Measurements from ENCODE around the gene TMEM53. TPM values are rescaled to one million over a fixed set of nuclear protein-coding genes. Genes with fewer than 3 reads are reported as not detected.
A peak's percentile ranks its signal among the peaks of the same experiment; 100 is the strongest.

TMEM53 gene
- total and polyA plus RNA-seq, 2 experiments from 2014 or later = 6.9 to 37.4 TPM

DNA sequence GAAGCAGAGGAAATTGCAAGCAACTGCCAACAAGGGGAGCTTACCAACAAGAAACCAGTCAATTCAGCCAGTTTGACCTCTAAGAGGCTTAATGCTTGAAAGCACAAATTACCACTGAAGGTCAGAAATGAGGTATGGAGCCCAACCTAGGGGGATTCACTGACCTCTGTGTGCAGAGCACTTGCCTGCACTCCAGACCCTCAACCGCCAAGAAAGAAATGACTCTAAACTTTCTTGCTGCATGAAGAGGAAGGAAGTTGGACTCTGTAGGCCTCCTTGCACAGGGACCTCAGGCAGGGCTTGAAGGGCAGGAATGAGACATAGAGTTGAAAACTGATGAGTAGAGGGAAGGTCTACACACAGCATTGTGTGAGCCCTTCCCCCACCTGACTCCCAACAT, 10.2 kb upstream of the TMEM53 start:
- Histone ChIP-seq H3K36me3 (replicated peaks; ENCODE audit: insufficient read depth, low read depth) (no peaks in the 10 kb centered on the region), H3K79me2 (no peaks in the 10 kb centered on the region), H3K27ac (no peak overlapping the region), H3K4me2 (no peak overlapping the region), H3K4me1 (ENCODE audit: insufficient read depth) (no peaks in the 10 kb centered on the region), H3K4me3 (no peak overlapping the region), H3K9me3 (ENCODE audit: low read depth) (no peaks in the 10 kb centered on the region), H3K9me2 (replicated peaks; ENCODE audit: insufficient read depth) (no peaks in the 10 kb centered on the region), H2AFZ (no peak overlapping the region), H3K27me3 (no peaks in the 10 kb centered on the region), H4K20me1 (ENCODE audit: insufficient read depth, poor library complexity, severe bottlenecking) (no peaks in the 10 kb centered on the region)
- DNase-seq (ENCODE audit: low spot score) = no peak
- WGBS (ENCODE audit: low lambda C conversion rate, missing lambda C conversion rate) = 100% methylated on average over 1 of the region's 1 CpG
- TF ChIP-seq EZH2 (IDR thresholded peaks at IDR 0.05; ENCODE audit: borderline replicate concordance) (no peak), EZH2phosphoT487 (IDR thresholded peaks at IDR 0.05; ENCODE audit: low read depth, severe bottlenecking, unreplicated experiment) (no peak)
- TF ChIP-seq, protein P1, sequence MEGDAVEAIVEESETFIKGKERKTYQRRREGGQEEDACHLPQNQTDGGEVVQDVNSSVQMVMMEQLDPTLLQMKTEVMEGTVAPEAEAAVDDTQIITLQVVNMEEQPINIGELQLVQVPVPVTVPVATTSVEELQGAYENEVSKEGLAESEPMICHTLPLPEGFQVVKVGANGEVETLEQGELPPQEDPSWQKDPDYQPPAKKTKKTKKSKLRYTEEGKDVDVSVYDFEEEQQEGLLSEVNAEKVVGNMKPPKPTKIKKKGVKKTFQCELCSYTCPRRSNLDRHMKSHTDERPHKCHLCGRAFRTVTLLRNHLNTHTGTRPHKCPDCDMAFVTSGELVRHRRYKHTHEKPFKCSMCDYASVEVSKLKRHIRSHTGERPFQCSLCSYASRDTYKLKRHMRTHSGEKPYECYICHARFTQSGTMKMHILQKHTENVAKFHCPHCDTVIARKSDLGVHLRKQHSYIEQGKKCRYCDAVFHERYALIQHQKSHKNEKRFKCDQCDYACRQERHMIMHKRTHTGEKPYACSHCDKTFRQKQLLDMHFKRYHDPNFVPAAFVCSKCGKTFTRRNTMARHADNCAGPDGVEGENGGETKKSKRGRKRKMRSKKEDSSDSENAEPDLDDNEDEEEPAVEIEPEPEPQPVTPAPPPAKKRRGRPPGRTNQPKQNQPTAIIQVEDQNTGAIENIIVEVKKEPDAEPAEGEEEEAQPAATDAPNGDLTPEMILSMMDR (IDR thresholded peaks at IDR 0.05; ENCODE audit: poor library complexity) = no peak

DNA sequence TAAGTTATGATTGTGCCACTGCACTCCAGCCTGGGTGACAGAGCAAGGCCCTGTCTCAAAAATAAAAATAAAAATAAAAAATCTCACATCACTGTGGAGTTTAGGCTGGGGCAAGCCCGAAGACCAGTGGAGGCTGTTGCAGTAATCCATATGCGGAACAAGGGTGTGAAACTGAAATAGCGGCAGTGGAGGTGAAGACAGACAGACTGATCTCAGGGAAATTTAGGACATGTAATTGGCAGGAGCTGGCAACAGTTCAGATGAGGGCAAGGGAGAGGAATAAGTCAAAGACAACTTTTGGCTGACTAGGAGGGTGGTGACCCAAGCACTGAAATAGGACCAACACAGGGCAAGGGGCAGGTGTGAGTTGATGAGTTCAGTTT, 8.6 kb upstream of the TMEM53 start:
- H3K36me3 ChIP-seq (replicated peaks; ENCODE audit: insufficient read depth, low read depth) = no peaks in the 10 kb centered on the region
- 94% methylated on average over 3 of the region's 3 CpGs for WGBS (ENCODE audit: low lambda C conversion rate, missing lambda C conversion rate)
- TF ChIP-seq, protein P1 (IDR thresholded peaks at IDR 0.05; ENCODE audit: poor library complexity) = no peak
- TF ChIP-seq EZH2 (IDR thresholded peaks at IDR 0.05; ENCODE audit: borderline replicate concordance) = no peak
- no peak for TF ChIP-seq EZH2phosphoT487 (IDR thresholded peaks at IDR 0.05; ENCODE audit: low read depth, severe bottlenecking, unreplicated experiment)
- H3K4me2 ChIP-seq = no peak overlapping the region
- no peaks in the 10 kb centered on the region for H3K79me2 ChIP-seq
- H2AFZ ChIP-seq = no peak overlapping the region
- H3K4me3 ChIP-seq = no peak overlapping the region
- H3K27ac ChIP-seq = no peak overlapping the region
- H3K4me1 ChIP-seq (ENCODE audit: insufficient read depth) = no peaks in the 10 kb centered on the region
- H3K9me3 ChIP-seq (ENCODE audit: low read depth) = no peaks in the 10 kb centered on the region
- no peaks in the 10 kb centered on the region for H3K9me2 ChIP-seq (replicated peaks; ENCODE audit: insufficient read depth)
- DNase-seq (ENCODE audit: low spot score) = no peak
- no peaks in the 10 kb centered on the region for H4K20me1 ChIP-seq (ENCODE audit: insufficient read depth, poor library complexity, severe bottlenecking)
- no peaks in the 10 kb centered on the region for H3K27me3 ChIP-seq

DNA sequence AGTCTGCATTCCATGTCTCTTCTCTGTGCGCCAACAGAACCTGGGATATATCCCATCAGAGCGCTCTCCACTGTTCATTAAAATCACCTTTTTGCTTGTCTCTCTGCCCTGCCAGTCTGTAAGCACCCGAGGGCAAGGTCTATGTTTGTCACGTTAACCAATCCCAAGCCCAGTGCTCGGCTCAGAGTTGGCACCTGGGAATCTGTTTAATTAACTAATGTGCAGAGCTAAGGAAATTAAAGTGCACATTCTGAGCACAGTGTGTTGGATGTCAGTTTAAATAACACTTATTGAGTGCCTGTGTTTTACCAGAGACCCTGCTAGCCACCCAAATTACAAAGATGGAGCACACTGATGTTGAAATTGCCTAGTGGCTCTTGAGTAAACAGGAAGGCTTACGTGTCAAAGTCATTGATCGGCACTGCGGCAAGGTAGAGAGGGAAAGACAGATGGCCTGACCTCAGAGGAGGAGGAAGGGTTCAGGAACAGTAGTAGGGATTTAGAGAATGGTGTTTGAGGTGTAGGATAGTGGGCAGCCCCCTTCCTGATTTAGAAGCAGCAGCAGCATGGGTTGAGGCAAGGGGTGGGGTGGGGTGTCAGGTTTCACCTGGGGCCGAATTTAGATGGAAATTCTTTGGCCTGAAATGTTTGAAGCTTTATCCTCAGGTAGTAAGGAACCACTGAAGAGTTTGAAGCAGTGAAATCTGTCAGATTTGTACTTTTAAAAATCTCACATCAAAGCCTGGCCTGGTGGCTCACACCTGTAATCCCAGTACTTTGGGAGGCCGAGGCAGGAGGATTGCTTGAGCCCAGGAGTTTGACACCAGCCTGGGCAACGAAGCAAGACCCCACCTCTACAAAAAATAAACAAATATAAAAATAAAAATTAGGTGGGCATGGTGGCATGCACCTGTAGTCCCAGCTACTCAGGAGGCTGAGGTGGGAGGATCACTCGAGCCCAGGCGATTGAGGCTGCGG, 7.9 kb upstream of the TMEM53 start:
- no peaks in the 10 kb centered on the region for H3K27me3 ChIP-seq
- DNase-seq (ENCODE audit: low spot score) = no peak
- H2AFZ ChIP-seq = no peak overlapping the region
- no peaks in the 10 kb centered on the region for H3K79me2 ChIP-seq
- H3K27ac ChIP-seq = peak overlapping the region; percentile 7
- no peaks in the 10 kb centered on the region for H3K9me2 ChIP-seq (replicated peaks; ENCODE audit: insufficient read depth)
- no peaks in the 10 kb centered on the region for H3K36me3 ChIP-seq (replicated peaks; ENCODE audit: insufficient read depth, low read depth)
- no peak overlapping the region for H3K4me2 ChIP-seq
- WGBS (ENCODE audit: low lambda C conversion rate, missing lambda C conversion rate) = 75% methylated on average over 14 of the region's 14 CpGs
- TF ChIP-seq EZH2 (IDR thresholded peaks at IDR 0.05; ENCODE audit: borderline replicate concordance) = no peak
- no peak for TF ChIP-seq EZH2phosphoT487 (IDR thresholded peaks at IDR 0.05; ENCODE audit: low read depth, severe bottlenecking, unreplicated experiment)
- TF ChIP-seq, protein P1 (IDR thresholded peaks at IDR 0.05; ENCODE audit: poor library complexity) = no peak
- H3K9me3 ChIP-seq (ENCODE audit: low read depth) = no peaks in the 10 kb centered on the region
- H3K4me1 ChIP-seq (ENCODE audit: insufficient read depth) = no peaks in the 10 kb centered on the region
- no peak overlapping the region for H3K4me3 ChIP-seq
- H4K20me1 ChIP-seq (ENCODE audit: insufficient read depth, poor library complexity, severe bottlenecking) = no peaks in the 10 kb centered on the region

All from hepatocyte (in vitro differentiated cells).